ENCODE measurements around the gene KRIT1.
"Not testable (repeated sequence)": the region's sequence is repeated elsewhere in the genome, so short reads cannot be mapped to it uniquely, and the experiment has no call there.

Gene KRIT1

DNA sequence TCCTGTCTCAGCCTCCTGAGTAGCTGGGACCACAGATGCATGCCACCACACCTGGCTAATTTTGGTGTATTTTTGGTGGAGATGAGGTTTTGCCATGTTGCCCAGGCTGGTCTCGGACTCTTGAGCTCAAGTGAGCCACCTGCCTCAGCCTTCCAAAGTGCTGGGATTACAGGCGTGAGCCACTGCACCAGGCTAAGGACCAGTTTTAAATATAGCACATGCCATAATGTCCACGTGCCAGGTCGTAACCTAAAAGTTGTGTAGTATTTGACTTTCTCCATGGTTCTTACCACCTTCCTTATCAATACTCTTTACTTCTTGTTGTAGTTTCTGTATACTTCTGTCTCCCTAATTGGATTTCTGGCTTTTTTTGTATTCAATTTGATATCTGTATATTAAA, 13.3 kb upstream of the KRIT1 start:
- ChIA-PET CTCF (no interaction called here), POLR2A (no interaction called here)
- DNase-seq (ENCODE audit: extremely low spot score): no peak
- TF ChIP-seq NFRKB (IDR thresholded peaks at IDR 0.05): no peak
- TF ChIP-seq BHLHE40 (IDR thresholded peaks at IDR 0.05; ENCODE audit: borderline replicate concordance): no peak
- no peak for TF ChIP-seq CTBP1 (IDR thresholded peaks at IDR 0.05; ENCODE audit: borderline replicate concordance)
- TF ChIP-seq FOXA1 (IDR thresholded peaks at IDR 0.05): no peak
- TF ChIP-seq, protein P1, sequence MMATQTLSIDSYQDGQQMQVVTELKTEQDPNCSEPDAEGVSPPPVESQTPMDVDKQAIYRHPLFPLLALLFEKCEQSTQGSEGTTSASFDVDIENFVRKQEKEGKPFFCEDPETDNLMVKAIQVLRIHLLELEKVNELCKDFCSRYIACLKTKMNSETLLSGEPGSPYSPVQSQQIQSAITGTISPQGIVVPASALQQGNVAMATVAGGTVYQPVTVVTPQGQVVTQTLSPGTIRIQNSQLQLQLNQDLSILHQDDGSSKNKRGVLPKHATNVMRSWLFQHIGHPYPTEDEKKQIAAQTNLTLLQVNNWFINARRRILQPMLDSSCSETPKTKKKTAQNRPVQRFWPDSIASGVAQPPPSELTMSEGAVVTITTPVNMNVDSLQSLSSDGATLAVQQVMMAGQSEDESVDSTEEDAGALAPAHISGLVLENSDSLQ (IDR thresholded peaks at IDR 0.05): no peak
- TF ChIP-seq FOXM1 (IDR thresholded peaks at IDR 0.05; ENCODE audit: borderline replicate concordance): no peak
- TF ChIP-seq ZNF384 (IDR thresholded peaks at IDR 0.05): no peak
- TF ChIP-seq LEF1 (IDR thresholded peaks at IDR 0.05; ENCODE audit: borderline replicate concordance): no peak
- no peak for TF ChIP-seq SP1 (IDR thresholded peaks at IDR 0.05)
- no peak for TF ChIP-seq HDGF (IDR thresholded peaks at IDR 0.05; ENCODE audit: borderline replicate concordance)
- no peak for TF ChIP-seq FOXK2 (IDR thresholded peaks at IDR 0.05)
- no peak for TF ChIP-seq SUZ12 (IDR thresholded peaks at IDR 0.05)
- TF ChIP-seq L3MBTL2 (conservative IDR thresholded peaks at IDR 0.05): no peak
- no peak for TF ChIP-seq ARNT (IDR thresholded peaks at IDR 0.05)
- TF ChIP-seq ELF4 (IDR thresholded peaks at IDR 0.05): no peak
- no peak for TF ChIP-seq TARDBP (IDR thresholded peaks at IDR 0.05)

DNA sequence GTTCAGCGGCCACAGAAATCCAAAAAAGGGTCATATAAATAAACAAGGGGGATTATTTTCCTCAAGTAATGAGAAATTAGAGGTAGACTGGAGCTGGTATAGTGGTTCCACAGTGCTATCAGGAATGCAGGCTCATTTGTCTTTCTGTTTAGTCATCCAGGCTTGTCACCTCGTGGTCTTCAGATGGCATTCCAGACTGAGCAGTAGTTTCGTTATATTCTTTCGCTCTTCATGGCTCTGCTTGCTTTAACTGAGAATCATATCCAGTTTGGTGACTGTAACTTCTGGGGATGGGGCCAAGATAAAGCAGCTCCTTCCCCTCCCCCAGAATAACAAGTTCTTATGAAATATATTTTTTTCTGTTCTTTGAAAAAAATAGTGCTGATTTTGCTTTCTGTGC, 9.6 kb upstream of the KRIT1 start:
- ChIA-PET CTCF (no interaction called here), POLR2A (interaction anchor here (1.6 kb wide), 1 partner anchor 9 kb away, joined by 7 read pairs; the partner anchor contains the start of genes ANKIB1 and KRIT1)
- no peak for TF ChIP-seq NFRKB (IDR thresholded peaks at IDR 0.05)
- no peak for TF ChIP-seq SUZ12 (IDR thresholded peaks at IDR 0.05)
- no peak for TF ChIP-seq ARNT (IDR thresholded peaks at IDR 0.05)
- TF ChIP-seq FOXM1 (IDR thresholded peaks at IDR 0.05; ENCODE audit: borderline replicate concordance): no peak
- TF ChIP-seq CTBP1 (IDR thresholded peaks at IDR 0.05; ENCODE audit: borderline replicate concordance): no peak
- TF ChIP-seq FOXK2 (IDR thresholded peaks at IDR 0.05): no peak
- no peak for TF ChIP-seq TARDBP (IDR thresholded peaks at IDR 0.05)
- TF ChIP-seq FOXA1 (IDR thresholded peaks at IDR 0.05): no peak
- no peak for TF ChIP-seq SP1 (IDR thresholded peaks at IDR 0.05)
- TF ChIP-seq L3MBTL2 (conservative IDR thresholded peaks at IDR 0.05): no peak
- no peak for TF ChIP-seq ELF4 (IDR thresholded peaks at IDR 0.05)
- no peak for TF ChIP-seq ZNF384 (IDR thresholded peaks at IDR 0.05)
- TF ChIP-seq HDGF (IDR thresholded peaks at IDR 0.05; ENCODE audit: borderline replicate concordance): no peak
- TF ChIP-seq BHLHE40 (IDR thresholded peaks at IDR 0.05; ENCODE audit: borderline replicate concordance): no peak
- TF ChIP-seq LEF1 (IDR thresholded peaks at IDR 0.05; ENCODE audit: borderline replicate concordance): no peak
- no peak for DNase-seq (ENCODE audit: extremely low spot score)

DNA sequence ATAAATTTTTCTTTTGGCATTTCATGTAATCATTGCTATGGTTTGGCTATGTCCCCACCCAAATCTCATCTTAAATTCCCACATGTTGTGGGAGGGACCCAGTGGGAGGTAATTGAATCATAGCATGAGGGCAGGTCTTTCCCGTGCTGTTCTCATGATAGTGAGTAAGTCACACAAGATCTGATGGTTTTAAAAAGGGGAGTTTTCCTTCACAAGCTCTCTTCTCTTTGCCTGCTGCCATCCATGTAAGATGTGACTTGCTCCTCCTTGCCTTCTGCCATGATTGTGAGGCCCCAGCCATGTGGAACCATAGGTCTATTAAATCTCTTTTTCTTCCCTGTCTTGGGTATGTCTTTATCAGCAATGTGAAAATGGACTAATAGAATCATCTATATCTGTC, 9.1 kb upstream of the KRIT1 start:
- POLR2A ChIA-PET; DNase-seq (ENCODE audit: extremely low spot score); CTCF ChIA-PET: not testable (repeated sequence)

DNA sequence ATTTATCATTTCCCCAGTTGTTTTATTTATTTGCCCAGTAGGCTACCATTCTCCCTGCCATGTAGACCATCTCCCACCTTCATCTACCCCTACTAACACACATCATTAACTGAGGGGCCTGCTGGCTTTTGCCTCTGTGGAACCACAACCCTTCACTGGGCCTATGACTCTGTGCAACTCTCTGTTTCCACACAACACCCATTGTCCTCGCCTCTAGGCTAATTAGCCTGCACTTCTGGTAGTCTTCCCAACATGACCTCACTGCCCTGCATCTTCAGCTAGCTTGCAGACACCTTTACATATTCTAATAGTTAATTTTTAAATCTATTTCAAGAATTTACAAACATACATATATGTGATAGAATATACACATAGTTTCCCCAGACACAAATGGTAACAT, 7.5 kb upstream of the KRIT1 start:
- CTCF ChIA-PET: no interaction called here
- TF ChIP-seq HDGF (IDR thresholded peaks at IDR 0.05; ENCODE audit: borderline replicate concordance): no peak
- TF ChIP-seq, protein P1 (IDR thresholded peaks at IDR 0.05): no peak
- TF ChIP-seq SP1 (IDR thresholded peaks at IDR 0.05): no peak
- TF ChIP-seq ELF4 (IDR thresholded peaks at IDR 0.05): no peak
- TF ChIP-seq L3MBTL2 (conservative IDR thresholded peaks at IDR 0.05): no peak
- DNase-seq (ENCODE audit: extremely low spot score): no peak
- POLR2A ChIA-PET: no interaction called here

DNA sequence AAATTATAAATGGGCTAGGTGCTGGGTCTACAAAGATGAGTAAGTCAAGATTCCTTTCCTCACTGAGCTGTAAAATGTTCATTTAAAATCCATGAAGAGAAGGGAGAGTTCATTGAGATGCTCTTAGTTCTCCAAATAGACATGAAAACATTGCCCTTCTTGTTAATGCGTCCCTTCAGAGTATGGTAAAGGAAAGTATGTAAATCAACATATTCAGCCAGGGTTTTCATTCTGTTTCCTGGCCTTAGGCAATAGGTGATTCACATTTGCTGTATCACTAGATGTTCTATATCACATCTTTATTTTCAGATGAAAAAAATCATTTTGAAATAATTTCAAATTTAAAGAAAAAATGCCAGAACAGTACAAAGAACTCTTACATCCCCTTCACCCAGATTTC, 5.5 kb upstream of the KRIT1 start:
- ChIA-PET CTCF (no interaction called here), POLR2A (no interaction called here)
- TF ChIP-seq FOXM1 (IDR thresholded peaks at IDR 0.05; ENCODE audit: borderline replicate concordance) (no peak), BHLHE40 (IDR thresholded peaks at IDR 0.05; ENCODE audit: borderline replicate concordance) (no peak), FOXA1 (IDR thresholded peaks at IDR 0.05) (no peak), HDGF (IDR thresholded peaks at IDR 0.05; ENCODE audit: borderline replicate concordance) (no peak), LEF1 (IDR thresholded peaks at IDR 0.05; ENCODE audit: borderline replicate concordance) (no peak), CTBP1 (IDR thresholded peaks at IDR 0.05; ENCODE audit: borderline replicate concordance) (no peak), SUZ12 (IDR thresholded peaks at IDR 0.05) (no peak), TARDBP (IDR thresholded peaks at IDR 0.05) (no peak)
- TF ChIP-seq, protein P1 (IDR thresholded peaks at IDR 0.05): no peak
- DNase-seq (ENCODE audit: extremely low spot score): no peak

DNA sequence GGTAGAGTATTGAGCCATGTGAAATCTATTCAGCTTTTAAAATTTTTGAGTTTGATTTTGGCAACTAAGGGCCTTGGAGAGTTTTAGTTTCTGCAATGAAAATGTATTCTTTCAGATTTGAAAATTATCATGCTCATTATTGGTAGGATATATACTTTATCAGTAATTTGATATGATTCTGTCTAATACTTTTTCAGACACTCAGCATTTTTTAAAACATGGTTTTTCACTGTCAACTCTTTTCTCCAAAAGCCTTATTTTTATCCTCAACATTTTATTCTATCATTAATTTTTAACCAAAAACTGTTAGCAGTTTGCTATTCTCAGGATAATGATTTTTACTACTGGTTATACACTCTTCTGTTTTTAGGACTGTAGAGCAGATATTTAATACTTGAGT, 4.9 kb upstream of the KRIT1 start:
- CTCF ChIA-PET: no interaction called here
- no peak for DNase-seq (ENCODE audit: extremely low spot score)
- TF ChIP-seq ZNF384 (IDR thresholded peaks at IDR 0.05) (no peak), FOXM1 (IDR thresholded peaks at IDR 0.05; ENCODE audit: borderline replicate concordance) (no peak), L3MBTL2 (conservative IDR thresholded peaks at IDR 0.05) (no peak), NFRKB (IDR thresholded peaks at IDR 0.05) (no peak), ELF4 (IDR thresholded peaks at IDR 0.05) (no peak), FOXA1 (IDR thresholded peaks at IDR 0.05) (no peak), SP1 (IDR thresholded peaks at IDR 0.05) (no peak), BHLHE40 (IDR thresholded peaks at IDR 0.05; ENCODE audit: borderline replicate concordance) (no peak), FOXK2 (IDR thresholded peaks at IDR 0.05) (no peak), HDGF (IDR thresholded peaks at IDR 0.05; ENCODE audit: borderline replicate concordance) (no peak), LEF1 (IDR thresholded peaks at IDR 0.05; ENCODE audit: borderline replicate concordance) (no peak), ARNT (IDR thresholded peaks at IDR 0.05) (no peak), SUZ12 (IDR thresholded peaks at IDR 0.05) (no peak), TARDBP (IDR thresholded peaks at IDR 0.05) (no peak), CTBP1 (IDR thresholded peaks at IDR 0.05; ENCODE audit: borderline replicate concordance) (no peak)
- TF ChIP-seq, protein P1 (IDR thresholded peaks at IDR 0.05): no peak
- POLR2A ChIA-PET: no interaction called here

Measured in HEK293T (cell line).